Cardiac septum (tissue), 1 donor: ENCODE data around the gene ILF2. TPM values are rescaled to one million over a fixed set of nuclear protein-coding genes. Genes with fewer than 3 reads are reported as not detected.
"Not testable (repeated sequence)": the region's sequence is repeated elsewhere in the genome, so short reads cannot be mapped to it uniquely, and the experiment has no call there.

Experiments
- DNase-seq: peaks from one replicate; pipeline ENCODE4 v3.0.0-alpha.2; 2020; ENCODE audit warnings: low spot score
- intact Hi-C: fragments of 100-400 bp; cut with DNase I; formaldehyde crosslinking; loops from one replicate; pipeline ENCODE4 v1.14.0; 2022
- total RNA-seq: library from RNA; stranded (reverse); fragmentation: NEBNext Ultra II Directional; extraction: Animal tissue kit (Norgen Biotek cat#: 25700); gene quantifications from one replicate; pipeline ENCODE4 v1.2.1, GENCODE V29; 2021
- donor health status: DM: no; HTN: no; CAD: no.

Gene ILF2
- total RNA-seq, 1 donor from 2014 or later: 76.5 TPM

GRCh38 chr1:153683854-153684253 is 13.1 kb upstream of the ILF2 start:
- DNase-seq: no peak
- intact Hi-C loops: no loop called here

DNA sequence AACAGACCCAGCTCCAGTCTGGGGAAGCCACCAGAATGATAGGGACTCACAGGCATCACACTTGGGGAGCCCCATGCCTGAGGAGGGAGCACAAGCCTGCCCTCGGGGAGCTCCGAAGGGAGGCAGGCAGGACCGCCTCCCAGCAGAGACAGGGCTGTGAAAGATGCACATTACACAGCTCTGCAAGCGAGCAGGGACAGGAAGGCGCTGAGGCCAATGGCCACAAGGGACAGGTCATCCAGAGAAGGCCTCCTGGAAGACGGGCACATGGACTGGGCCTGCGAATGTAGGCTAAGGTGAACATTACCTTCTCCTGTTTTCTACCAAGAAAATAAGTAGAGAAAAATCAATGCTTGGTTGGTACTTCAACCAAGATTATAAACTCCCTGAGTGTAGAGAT is 11.9 kb upstream of the ILF2 start:
- DNase-seq: no peak
- intact Hi-C loops: no loop called here

DNA sequence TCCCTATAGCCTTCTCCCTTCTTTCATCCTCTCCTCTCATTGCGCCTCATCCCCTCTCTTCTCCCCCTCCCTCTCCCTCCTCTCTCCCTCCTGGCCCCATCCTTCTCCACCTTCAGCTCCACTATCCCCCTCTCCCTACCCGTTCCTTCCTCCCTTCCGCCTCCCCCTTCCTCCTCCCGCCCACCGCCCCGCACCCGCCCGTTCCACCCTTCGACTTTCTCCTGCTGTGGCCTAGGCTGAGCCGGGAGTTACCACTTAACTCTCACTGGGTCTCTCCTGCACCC is 9.3 kb upstream of the ILF2 start:
- intact Hi-C loops: no loop called here
- DNase-seq: no peak

- intact Hi-C loops: loop anchor here (2.0 kb wide), 3 partner anchors 17 to 311 kb away; partner anchors contain the start of gene RPS27
- no peak for DNase-seq
These were observed 8.7 kb upstream of the ILF2 start for GRCh38 chr1:153679337-153680119.

DNA sequence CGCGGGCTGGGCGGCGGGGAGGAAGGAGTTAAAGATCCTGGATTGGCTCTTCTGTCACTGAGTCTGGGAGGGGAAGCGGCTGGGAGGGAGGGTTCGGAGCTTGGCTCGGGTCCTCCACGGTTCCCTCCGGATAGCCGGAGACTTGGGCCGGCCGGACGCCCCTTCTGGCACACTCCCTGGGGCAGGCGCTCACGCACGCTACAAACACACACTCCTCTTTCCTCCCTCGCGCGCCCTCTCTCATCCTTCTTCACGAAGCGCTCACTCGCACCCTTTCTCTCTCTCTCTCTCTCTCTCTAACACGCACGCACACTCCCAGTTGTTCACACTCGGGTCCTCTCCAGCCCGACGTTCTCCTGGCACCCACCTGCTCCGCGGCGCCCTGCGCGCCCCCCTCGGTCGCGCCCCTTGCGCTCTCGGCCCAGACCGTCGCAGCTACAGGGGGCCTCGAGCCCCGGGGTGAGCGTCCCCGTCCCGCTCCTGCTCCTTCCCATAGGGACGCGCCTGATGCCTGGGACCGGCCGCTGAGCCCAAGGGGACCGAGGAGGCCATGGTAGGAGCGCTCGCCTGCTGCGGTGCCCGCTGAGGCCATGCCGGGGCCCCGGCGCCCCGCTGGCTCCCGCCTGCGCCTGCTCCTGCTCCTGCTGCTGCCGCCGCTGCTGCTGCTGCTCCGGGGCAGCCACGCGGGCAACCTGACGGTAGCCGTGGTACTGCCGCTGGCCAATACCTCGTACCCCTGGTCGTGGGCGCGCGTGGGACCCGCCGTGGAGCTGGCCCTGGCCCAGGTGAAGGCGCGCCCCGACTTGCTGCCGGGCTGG is 7.9 kb upstream of the ILF2 start, which contains the start of gene NPR1:
Gene NPR1, plus strand, starts transcription at position 170 of the 818 bp plus-strand sequence. Its CDS starts 421 bp downstream, at position 591.
- peak; percentile 84 for DNase-seq
- intact Hi-C loops: loop anchor here (1.0 to 2.0 kb wide), 4 partner anchors 18 to 312 kb away; partner anchors contain the start of gene RPS27

DNA sequence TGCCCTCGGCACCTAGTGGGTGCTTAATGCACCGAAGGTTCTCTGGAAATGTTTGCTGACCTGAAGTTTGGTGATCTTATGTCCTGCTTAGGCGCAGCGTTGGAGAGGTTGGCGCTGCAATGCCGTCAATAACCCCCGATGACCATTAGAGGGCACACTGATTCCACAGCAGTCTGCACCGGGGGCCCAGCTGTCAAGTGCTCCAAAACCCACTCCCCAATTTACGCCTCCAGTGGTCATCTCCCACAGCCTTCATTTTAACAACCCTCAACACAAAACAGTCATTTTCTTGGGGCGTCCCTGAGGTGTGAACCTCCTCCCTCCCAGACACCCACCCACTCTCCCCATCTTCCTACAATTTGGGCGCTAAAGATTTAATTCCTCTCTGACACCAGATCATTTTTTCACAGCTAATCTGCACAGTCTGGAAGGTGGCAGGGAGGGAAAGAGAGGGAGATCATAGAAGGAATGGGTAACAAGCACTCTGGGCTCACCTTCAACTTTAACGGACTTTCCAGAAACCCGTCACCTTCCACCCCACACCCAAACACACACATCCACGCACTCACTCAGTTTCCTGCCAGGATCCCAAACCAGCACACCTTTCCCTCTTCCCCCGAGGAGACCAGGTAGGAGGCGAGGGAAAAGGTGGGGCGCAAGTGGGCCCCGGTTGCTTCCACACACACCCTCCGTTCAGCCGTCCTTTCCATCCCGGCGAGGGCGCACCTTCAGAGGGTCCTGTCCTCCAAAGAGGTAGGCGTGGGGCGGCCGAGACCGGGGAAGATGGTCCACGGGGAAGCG is 7.1 kb upstream of the ILF2 start:
- no peak for DNase-seq
- intact Hi-C loops: loop anchor here (1.0 to 2.0 kb wide), 4 partner anchors 19 to 313 kb away; partner anchors contain the start of gene RPS27

- no peak for DNase-seq
- intact Hi-C loops: loop anchor here (5.0 kb wide), 3 partner anchors 46 to 304 kb away; partner anchors contain the start of genes JTB, S100A1 and S100A13
These were observed 2.7 kb upstream of the ILF2 start for GRCh38 chr1:153673511-153673910.

- not testable (repeated sequence) for DNase-seq
- intact Hi-C loops: loop anchor here (2.0 to 5.0 kb wide), 4 partner anchors 44 to 306 kb away; partner anchors contain the start of genes JTB, S100A1 and S100A13
These were observed 998 bp upstream of the ILF2 start for GRCh38 chr1:153671628-153672353.

DNA sequence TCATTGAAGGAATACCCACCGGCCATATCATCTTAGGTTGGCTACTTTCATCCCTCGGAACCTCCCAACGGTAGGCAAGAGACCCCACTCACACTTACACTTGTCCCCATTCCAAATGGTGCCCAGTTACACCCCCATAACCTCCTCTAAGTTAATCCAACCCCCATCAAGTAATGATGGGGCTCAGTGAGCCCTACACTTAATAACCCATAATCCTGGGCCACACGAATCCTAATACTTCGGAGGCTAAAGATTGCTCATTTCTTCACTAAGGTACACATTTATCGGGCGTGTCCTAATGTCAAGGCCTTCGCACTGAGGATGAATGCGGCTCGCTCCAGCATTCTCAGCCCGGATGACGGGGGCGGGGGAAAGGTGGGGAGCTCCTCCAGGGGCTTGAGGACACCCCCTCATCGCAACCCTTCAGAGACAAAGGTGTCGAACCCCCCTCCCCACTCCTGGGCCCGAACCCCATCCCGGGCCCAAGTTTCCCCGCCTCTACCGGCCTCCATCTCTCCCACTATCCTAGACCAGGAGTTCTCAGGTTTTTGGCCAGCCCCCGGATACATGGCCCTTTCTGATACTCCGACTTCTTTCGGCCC is 435 bp downstream of the ILF2 start:
- intact Hi-C loops: loop anchor here (2.0 to 5.0 kb wide), 4 partner anchors 43 to 307 kb away; partner anchors contain the start of genes JTB, S100A1 and S100A13
- DNase-seq: no peak

- intact Hi-C loops: loop anchor here (2.0 to 5.0 kb wide), 4 partner anchors 42 to 308 kb away; partner anchors contain the start of genes JTB, S100A1 and S100A13
- no peak for DNase-seq
These were observed 1.2 kb downstream of the ILF2 start for GRCh38 chr1:153669606-153670005.

GRCh38 chr1:153668672-153669071 is 2.1 kb downstream of the ILF2 start:
- DNase-seq, intact Hi-C loops: not testable (repeated sequence)

DNA sequence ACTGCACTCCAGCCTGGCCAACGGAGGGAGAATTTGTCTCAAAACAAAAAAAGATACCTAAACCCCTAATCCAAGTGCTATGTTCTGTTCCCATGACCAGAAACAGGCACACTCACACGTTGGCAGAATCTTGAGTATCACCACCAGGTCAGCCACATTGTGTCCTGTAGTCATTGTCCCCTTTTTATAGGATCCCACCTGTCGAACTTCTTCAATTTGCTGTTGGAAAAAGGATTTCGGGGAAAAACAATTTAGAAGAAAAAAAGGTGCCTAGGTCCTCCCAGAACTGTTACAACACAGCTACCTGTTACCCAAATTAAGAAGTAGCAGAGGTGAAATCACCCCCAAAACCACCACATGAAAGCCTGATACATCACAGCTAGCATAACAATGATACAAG is 3.4 kb downstream of the ILF2 start:
- no peak for DNase-seq
- intact Hi-C loops: no loop called here

DNA sequence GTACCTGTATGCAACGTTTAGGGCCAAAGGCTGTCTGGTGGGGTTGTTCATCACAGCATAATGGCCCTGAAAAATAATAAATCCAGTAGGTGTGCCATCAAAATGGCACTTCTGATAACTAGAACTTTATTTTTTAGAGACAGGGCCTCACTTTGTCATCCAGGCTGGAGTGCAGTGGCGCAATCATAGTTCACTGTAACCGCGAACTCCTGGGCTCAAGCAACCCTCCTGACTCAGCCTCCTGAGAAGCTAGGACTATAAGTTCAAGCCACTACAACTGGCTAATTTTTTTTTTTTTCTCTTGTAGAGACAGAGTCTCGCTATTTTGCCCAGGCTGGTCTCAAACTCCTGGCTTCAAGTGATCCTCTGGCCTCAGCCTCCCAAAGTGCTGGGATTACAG is 7.6 kb downstream of the ILF2 start:
- peak; percentile 44 for DNase-seq
- intact Hi-C loops: no loop called here

DNA sequence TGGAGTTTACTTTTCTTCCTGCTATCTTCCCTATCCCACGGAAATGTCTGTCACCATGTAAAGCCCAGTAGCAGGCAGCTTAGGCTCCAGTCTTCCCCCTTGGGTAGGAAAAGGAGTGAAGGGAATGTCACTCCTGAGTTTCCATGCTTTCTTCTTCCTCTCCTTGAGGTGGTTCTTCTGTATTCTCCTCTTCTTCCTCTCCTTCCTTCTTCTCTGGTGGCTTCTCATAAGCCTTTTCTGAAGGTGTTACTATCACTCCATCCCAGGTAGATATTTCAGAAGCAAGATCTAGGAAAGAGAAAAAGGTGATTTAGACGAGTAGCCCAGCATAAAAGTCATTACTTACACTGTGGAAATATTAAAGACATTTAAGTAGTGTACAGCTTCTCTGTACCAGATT is 8.5 kb downstream of the ILF2 start:
- no peak for DNase-seq
- intact Hi-C loops: no loop called here

DNA sequence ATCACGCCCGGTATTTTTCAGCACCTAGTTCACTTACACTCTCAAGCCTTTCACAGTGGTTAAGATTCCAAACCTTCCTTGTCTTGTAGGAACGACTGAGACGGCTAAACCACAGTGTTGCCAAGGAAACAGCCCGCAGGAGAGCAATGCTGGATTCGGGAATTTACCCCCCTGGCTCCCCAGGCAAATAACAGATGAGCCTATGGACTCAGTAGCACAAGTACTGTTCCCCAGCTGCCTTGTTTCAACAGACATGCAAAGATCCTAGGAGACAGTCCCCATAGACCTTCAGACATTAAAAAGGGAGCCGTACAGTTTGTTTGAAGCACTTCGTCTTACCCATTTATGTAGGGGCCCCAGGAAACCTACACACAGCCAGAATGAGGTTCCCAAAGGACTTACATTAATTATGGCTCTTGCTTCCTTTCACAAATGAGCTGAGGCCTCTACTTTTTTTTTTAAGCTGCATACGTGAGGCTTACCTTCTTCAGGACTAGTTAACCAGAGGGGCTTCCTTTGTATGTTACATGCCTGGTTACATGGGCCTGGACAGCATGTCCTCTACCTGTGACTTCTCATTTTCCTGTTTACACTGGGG is 9.6 kb downstream of the ILF2 start:
- peak; percentile 24 for DNase-seq
- intact Hi-C loops: no loop called here

DNA sequence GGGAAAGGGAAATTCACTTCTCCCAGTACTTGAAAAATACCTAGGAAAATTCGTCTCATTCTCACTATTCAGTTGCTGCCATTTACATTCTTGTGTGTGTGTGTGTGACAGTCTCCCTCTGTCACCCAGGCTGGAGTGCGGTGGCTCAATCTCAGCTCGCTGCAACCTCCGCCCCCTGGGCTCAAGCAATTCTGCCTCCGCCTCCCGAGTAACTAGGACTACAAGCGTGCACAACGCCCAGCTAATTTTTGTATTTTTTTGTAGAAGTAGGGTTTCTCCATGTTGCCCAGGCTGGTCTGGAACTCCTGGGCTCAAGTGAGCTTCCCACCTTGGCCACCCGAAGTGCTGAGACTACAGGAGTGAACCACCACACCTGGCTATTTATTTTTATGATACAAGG is 11.1 kb downstream of the ILF2 start:
- intact Hi-C loops: loop anchor here (2.0 kb wide), 1 partner anchor 25 kb away; the partner anchor contains the start of gene CHTOP
- DNase-seq: peak; percentile 61

GRCh38 chr1:153659175-153659534 is 11.6 kb downstream of the ILF2 start:
- DNase-seq: peak; percentile 7
- intact Hi-C loops: loop anchor here (2.0 kb wide), 1 partner anchor 24 kb away; the partner anchor contains the start of gene CHTOP
